Astrocyte of the spinal cord (primary cell): Measurements from ENCODE around the gene GNMT.

Source experiments
- DNase-seq: peaks from one replicate; pipeline ENCODE4 v3.0.0; 2011; ENCODE audit warnings: low read depth, low spot score
- H3K4me3 ChIP-seq: 2 replicates; pipeline ENCODE4 v1.5.1; 2011; ENCODE audit warnings: low read depth, mild to moderate bottlenecking, low read length, moderate library complexity
- in situ Hi-C: cut with HindIII; loops from 2 replicates; pipeline ENCODE4 v1.10.0; 2017; ENCODE audit warnings: low sequenced_read_pairs
- TF ChIP-seq, protein P1 (sequence below): IDR thresholded peaks from 2 replicates; pipeline ENCODE4 v1.5.1; 2012; ENCODE audit warnings: low read depth, mild to moderate bottlenecking, low read length, inconsistent platforms

GNMT gene

DNA sequence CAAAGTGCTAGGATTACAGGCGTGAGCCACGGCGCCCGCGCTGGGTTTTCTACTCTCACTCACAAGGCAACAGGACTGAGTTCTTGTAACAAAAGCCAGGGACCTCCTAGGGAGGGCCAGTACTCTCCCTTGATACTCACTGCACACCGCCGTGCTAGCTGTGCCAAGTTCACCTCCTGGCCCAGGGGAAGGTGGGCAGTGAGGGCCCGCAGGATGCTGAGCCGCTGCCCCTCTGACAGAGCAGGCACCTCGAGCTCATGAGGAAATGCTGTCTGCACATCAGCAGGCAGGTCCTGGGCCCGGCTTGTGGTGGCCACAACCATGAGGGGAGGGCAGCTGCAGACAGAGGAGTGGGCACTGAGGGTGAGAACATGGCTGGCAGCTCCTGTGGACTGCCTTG lies 6.7 kb downstream of the GNMT start:
- no peak for DNase-seq
- TF ChIP-seq, protein P1, sequence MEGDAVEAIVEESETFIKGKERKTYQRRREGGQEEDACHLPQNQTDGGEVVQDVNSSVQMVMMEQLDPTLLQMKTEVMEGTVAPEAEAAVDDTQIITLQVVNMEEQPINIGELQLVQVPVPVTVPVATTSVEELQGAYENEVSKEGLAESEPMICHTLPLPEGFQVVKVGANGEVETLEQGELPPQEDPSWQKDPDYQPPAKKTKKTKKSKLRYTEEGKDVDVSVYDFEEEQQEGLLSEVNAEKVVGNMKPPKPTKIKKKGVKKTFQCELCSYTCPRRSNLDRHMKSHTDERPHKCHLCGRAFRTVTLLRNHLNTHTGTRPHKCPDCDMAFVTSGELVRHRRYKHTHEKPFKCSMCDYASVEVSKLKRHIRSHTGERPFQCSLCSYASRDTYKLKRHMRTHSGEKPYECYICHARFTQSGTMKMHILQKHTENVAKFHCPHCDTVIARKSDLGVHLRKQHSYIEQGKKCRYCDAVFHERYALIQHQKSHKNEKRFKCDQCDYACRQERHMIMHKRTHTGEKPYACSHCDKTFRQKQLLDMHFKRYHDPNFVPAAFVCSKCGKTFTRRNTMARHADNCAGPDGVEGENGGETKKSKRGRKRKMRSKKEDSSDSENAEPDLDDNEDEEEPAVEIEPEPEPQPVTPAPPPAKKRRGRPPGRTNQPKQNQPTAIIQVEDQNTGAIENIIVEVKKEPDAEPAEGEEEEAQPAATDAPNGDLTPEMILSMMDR, result no peak
- no peak overlapping the region for H3K4me3 ChIP-seq
- in situ Hi-C loops, result no loop called here

DNA sequence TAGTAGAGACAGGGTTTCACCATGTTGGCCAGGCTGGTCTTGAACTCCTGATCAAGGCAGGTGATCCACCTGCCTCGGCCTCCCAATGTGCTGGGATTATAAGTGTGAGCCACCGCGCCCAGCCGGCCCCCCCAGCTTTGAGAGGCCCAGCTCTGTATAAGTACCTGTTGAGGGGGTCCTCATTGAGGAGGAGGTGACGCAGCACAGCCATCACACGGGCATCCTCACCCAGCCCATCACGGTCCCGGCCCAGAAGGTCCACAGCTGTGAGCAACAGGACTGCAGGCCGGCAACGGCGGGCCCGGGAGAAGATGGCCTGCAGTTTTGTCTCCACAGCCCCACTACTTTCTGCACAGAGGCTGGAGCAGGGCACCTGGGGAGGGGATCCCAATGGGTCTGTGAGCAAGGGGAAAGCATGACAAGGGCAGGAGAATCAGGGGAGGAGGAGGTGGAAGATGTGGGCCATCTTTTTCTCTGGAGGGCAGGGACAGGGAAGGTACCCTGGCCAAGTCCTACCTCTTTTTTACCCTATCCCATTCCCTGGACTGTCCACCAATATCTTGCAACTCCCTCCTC lies 7.7 kb downstream of the GNMT start:
- in situ Hi-C loops, result no loop called here
- H3K4me3 ChIP-seq, result no peak overlapping the region
- TF ChIP-seq, protein P1, result no peak

DNA sequence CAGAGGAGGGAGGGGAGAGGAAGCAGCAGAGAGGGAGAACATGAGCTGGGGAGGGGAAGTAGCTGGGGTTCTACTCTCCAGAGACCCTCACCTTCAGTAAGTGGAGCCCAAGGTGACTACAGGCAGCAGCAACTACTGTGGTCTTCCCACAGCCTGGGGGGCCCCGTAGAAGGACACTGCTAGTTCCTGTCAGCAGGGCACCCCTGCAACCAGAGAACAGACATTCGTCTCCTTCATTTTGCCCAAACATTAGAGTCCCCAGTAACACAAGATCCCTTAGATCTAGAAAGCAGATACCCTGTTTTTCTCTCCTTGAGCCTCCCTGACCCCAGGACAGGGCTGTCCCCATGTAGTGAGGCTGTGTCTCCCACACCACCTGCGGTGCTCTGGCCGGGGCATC lies 8.2 kb downstream of the GNMT start:
- TF ChIP-seq, protein P1, result no peak
- H3K4me3 ChIP-seq, result no peak overlapping the region
- in situ Hi-C loops, result no loop called here
- no peak for DNase-seq

More for the DNA sequence above, 7.7 kb downstream of the GNMT start:
- DNase-seq, result no peak

DNA sequence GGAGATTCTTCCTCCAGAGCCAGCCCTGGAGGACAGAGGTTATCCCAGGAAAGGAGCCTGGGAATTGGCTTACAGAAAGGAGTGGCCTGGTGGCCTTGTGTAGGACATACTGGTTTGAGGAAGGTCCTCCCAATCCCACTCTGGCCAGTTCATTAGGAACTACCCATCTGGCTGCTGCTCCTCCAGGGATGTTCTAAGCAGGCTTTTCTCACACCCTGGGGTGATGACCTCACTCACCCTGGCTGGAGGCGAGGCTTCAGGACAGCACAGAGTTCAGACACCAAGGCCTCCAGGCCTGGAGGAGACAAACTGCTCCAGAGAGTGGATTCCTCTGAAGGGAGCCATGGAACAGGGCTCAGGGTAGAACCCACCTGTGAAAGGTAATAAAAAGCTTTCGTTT lies 8.9 kb downstream of the GNMT start:
- no peak for DNase-seq
- in situ Hi-C loops, result no loop called here
- TF ChIP-seq, protein P1, result no peak
- H3K4me3 ChIP-seq, result no peak overlapping the region

DNA sequence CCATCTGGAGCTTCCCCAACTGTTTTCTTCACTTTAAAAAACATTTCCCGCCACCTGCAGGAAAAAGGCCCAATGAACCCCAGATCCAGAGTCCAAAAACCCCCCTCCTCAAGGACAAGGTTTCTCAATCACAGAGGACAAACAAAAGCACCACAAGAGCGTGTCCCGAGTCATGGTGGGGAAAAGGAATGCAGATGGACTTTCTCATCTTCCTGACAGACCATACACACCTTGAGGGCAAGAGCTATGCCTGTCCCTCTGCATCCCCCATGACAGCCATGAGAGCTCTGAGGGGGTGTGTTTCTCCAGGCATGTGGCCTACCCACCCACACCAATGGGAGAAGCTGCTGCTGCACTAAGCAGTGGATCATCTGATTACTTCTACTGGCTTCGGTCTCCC lies 9.4 kb downstream of the GNMT start:
- TF ChIP-seq, protein P1, result no peak
- no peak overlapping the region for H3K4me3 ChIP-seq
- DNase-seq, result no peak
- in situ Hi-C loops, result no loop called here

DNA sequence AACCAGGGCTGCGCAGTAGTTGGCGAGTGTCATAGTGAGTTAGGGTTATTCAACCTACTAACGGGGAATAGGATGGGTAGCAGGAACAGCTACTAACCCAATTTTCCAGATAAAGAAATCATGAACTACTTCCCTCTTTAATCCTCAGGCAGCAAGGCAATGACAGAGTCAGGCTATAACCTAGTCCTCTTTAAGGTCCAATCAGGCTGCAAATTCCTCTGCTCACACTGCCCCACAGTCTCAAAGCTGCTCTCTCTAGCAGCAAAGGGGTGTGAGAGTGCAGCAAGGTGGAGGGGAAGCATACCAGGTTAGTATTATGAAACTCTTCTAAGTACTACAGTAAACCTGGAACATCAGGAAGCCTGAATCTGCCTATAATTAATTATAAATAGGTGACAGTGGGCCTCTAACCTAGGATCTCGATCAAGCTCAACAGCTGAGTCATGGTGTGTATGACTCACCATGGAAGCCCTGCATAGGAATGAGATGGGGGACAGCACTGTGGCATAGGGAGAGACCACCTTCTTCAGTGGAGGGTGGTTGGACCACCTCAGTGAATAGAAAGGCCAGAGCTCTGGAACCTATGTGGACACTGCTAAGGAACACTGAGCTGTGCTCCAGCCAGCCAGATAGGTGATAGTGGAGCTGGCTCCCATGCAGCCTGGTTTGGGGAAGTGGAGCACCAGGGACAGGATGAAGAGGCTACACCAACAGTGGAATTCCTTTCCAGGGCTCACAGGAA lies 10.5 kb downstream of the GNMT start:
- TF ChIP-seq, protein P1, result no peak
- in situ Hi-C loops, result no loop called here
- no peak for DNase-seq
- no peak overlapping the region for H3K4me3 ChIP-seq
